Erythroblast (primary cell): ENCODE measurements around the gene PSMD1.

Experiments used
- DNase-seq, 2 experiments: peaks; one replicate each; lab custom pipeline; 2025; lab: John Stamatoyannopoulos, UW
- GATA1 ChIP-seq: IDR thresholded peaks from 2 replicates; pipeline ENCODE4 v1.6.1; 2011; ENCODE audit warnings: low read depth, mild to moderate bottlenecking, control low read depth, low read length, moderate library complexity
- POLR2A ChIP-seq: IDR thresholded peaks from 2 replicates; pipeline ENCODE4 v1.6.1; 2011; ENCODE audit warnings: mild to moderate bottlenecking, low read length

Gene PSMD1

DNA sequence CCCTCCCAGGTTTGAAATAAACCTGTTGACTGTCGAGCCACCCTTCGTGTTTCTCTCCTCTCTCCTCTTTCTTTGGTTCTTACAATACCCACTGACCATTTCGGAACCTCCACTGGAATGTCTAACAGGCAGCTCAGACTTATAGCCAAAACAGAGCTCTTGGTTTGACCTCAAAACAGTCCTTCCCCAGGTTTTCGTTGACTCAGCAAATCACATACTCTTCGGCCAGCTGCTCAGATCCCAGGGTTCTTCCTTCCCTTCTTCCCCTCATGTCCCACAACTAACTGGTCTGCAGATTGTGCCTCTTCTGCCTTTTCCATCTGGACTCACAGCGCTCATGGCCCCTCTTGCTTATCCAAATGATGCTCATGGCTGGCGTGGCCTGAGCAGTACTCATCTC lies 146.4 kb downstream of the PSMD1 start:
- no peak for DNase-seq
- TF ChIP-seq GATA1 (no peak), POLR2A (no peak)

DNA sequence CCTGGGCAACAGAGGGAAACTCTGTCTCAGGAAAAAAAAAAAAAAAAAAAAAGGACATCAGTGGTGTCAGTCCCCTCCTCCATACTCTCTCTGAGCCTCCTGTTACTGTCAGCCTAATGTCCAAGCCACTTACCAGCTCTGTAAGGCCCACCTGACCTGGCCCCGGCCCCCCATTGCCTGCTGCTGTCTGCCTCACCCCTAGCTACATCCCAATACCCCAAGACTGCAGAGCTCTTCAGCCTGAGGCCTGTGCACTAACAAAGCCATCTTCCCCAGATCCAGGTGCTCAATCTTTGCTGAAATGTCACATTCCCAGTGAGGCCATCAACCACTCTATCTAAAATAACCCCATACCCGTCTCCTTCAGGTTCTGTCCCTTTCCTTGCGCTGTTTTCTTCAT lies 147.5 kb downstream of the PSMD1 start:
- DNase-seq, result no peak
- no peak for TF ChIP-seq GATA1
- TF ChIP-seq POLR2A, result no peak

- no peak for DNase-seq
- TF ChIP-seq GATA1 (no peak), POLR2A (no peak)
Observed at GRCh38 chr2:231204581-231204980, 147.9 kb downstream of the PSMD1 start.

DNA sequence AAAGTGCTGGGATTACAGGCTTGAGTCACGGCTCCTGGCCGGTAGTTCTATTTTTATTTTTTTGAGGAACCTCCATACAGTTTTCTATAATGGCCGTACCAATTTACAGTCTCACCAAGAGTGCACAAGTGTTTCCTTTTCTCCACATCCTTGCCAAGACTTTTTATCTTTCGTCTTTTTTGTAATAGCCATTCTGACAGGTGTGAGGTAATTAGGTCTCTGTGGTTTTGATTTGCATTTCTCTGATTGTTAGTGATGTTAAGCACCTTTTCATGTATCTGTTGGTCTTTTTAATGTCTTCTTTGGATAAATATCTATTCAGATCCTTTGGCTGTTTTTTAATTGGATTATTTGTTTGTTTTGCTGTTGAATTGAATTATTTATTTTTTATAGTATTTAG lies 151.1 kb downstream of the PSMD1 start:
- TF ChIP-seq GATA1 (no peak), POLR2A (no peak)
- DNase-seq, result no peak

GRCh38 chr2:231210782-231211181 lies 154.1 kb downstream of the PSMD1 start:
- DNase-seq, result no peak
- TF ChIP-seq GATA1 (no peak), POLR2A (no peak)

DNA sequence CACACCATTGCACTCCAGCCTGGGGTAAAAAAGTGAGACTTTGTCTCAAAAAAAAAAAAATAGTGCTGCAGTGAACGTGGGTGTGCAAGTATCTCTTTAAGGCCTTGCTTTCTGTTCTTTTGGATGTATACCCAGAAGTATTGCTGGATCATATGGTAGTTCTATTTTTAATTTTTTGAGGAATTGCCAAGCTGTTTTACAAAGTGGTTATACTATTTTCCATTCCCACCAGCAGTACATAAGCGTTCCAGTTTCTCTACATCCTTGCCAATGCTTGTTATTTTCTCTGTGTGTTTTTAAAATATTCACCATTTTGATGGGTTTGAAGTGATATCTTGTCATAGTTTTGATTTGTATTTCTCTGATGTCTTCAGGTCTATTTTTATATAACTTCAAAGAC lies 154.8 kb downstream of the PSMD1 start:
- DNase-seq, result no peak
- TF ChIP-seq POLR2A, result no peak
- no peak for TF ChIP-seq GATA1

DNA sequence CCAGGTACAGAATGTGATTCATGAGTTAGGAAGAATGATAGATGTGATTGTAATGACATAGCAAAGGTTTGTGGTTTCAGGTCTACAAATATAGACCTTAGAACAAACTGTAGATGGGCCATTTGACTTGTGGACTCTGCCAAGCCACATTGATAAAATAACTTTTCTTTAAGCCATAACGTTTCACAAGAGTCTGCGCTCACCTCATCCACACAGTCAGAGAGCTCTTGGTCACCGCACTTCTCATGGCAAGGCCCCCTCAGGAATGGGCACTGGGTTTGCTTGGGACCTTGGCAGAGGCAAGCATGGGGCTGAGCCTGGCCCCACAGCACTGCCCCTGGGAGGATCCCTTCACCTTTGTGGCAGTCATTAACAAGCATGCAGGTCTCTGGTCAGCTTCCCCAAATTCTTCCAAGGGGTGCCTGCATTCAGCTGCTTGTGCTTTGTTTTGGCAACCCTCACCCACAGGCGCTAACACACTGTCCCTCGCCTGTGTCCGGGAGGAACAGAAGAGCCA lies 155.7 kb downstream of the PSMD1 start:
- DNase-seq, result no peak

GRCh38 chr2:231213931-231214642 lies 157.4 kb downstream of the PSMD1 start:
- no peak for TF ChIP-seq GATA1
- no peak for TF ChIP-seq POLR2A
- no peak for DNase-seq

More for the DNA sequence above, 155.7 kb downstream of the PSMD1 start:
- TF ChIP-seq POLR2A, result no peak
- TF ChIP-seq GATA1, result no peak

- DNase-seq, result no peak
- TF ChIP-seq GATA1, result no peak
Observed at GRCh38 chr2:231218366-231218765, 161.7 kb downstream of the PSMD1 start.

- TF ChIP-seq GATA1 (no peak), POLR2A (no peak)
- no peak for DNase-seq
Observed at GRCh38 chr2:231219289-231219688, 162.6 kb downstream of the PSMD1 start.

DNA sequence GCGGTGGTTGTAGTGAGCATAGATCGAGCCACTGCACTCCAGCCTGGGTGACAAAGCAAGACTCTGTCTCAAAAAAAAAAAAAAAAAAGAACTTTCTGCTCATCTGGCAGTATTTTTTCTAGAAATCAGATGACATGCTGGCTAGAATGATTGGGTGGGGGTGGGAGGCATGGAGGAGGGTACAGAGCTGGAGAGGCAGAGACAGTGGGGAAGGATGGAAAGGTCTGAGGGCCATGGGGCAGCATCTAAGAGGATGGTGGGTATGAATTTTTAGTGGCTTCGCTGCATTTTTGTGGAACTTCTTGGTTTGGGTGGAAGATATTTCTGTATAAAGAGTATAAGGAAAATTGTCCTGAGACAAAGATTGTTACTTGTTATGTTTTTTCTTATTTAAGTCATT lies 165.1 kb downstream of the PSMD1 start:
- TF ChIP-seq POLR2A (no peak), GATA1 (no peak)
- no peak for DNase-seq
